Progenitor cell of endocrine pancreas (in vitro differentiated cells): ENCODE results near the gene CDC42BPB. TPM values are rescaled to one million over a fixed set of nuclear protein-coding genes. Genes with fewer than 3 reads are reported as not detected.

ENCODE experiments used
- DNase-seq: peaks from one replicate; pipeline ENCODE4 v3.0.0; 2021; ENCODE audit warnings: low spot score; ENCODE audit not compliant: unreplicated experiment
- H3K27ac Mint-ChIP-seq: 2 replicates; pipeline ENCODE4 v1.8.0; 2021; ENCODE audit warnings: mild to moderate bottlenecking, moderate library complexity, mixed read lengths
- H3K27me3 Mint-ChIP-seq: 2 replicates; pipeline ENCODE4 v1.8.0; 2021; ENCODE audit warnings: mixed read lengths
- H3K36me3 Mint-ChIP-seq: 2 replicates; pipeline ENCODE4 v1.8.0; 2022; ENCODE audit warnings: mixed read lengths; ENCODE audit not compliant: insufficient read depth
- H3K4me1 Mint-ChIP-seq: 2 replicates; pipeline ENCODE4 v1.8.0; 2021; ENCODE audit warnings: low read depth, mixed read lengths
- H3K4me3 Mint-ChIP-seq: 2 replicates; pipeline ENCODE4 v1.8.0; 2021; ENCODE audit warnings: low read depth, mild to moderate bottlenecking, moderate library complexity, mixed read lengths
- H3K9me3 Mint-ChIP-seq: 2 replicates; pipeline ENCODE4 v1.8.0; 2021; ENCODE audit warnings: low read depth, mixed read lengths
- total RNA-seq: library from RNA; stranded (reverse); gene quantifications from 2 replicates; pipeline ENCODE4 v1.2.1, GENCODE V29; 2021
- TF ChIP-seq, protein P1 (sequence below): fragments of 200-600 bp; sonication (generic); IDR thresholded peaks from one replicate; pipeline ENCODE4 v1.5.0; 2021; ENCODE audit warnings: antibody characterized with exemption, mild to moderate bottlenecking; ENCODE audit not compliant: unreplicated experiment

Gene CDC42BPB
- total RNA-seq, 1 donor from 2014 or later: 105 TPM

DNA sequence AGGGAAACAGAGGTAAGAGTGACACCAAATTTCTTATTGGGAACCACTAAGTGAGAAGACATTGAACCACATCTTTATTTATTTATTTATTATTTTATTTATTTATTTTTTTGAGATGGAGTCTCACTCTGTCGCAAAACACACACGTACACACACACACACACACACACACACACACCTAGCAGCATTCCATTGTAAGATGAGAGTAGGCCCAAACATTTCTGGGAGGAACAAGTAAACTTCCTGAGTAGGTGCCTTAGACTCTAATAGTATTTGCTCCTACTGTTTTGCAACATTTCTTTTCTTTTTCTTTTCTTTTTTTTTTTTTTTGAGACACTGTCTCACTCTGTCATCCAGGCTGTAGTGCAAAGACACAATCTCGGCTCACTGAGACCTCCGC, 7.1 kb upstream of the CDC42BPB start:
- no peaks in the 10 kb centered on the region for H3K27me3 Mint-ChIP-seq
- DNase-seq: no peak
- no peak overlapping the region for H3K4me3 Mint-ChIP-seq
- TF ChIP-seq, protein P1, sequence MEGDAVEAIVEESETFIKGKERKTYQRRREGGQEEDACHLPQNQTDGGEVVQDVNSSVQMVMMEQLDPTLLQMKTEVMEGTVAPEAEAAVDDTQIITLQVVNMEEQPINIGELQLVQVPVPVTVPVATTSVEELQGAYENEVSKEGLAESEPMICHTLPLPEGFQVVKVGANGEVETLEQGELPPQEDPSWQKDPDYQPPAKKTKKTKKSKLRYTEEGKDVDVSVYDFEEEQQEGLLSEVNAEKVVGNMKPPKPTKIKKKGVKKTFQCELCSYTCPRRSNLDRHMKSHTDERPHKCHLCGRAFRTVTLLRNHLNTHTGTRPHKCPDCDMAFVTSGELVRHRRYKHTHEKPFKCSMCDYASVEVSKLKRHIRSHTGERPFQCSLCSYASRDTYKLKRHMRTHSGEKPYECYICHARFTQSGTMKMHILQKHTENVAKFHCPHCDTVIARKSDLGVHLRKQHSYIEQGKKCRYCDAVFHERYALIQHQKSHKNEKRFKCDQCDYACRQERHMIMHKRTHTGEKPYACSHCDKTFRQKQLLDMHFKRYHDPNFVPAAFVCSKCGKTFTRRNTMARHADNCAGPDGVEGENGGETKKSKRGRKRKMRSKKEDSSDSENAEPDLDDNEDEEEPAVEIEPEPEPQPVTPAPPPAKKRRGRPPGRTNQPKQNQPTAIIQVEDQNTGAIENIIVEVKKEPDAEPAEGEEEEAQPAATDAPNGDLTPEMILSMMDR: no peak
- H3K27ac Mint-ChIP-seq: no peak overlapping the region
- H3K36me3 Mint-ChIP-seq: no peaks in the 10 kb centered on the region
- H3K9me3 Mint-ChIP-seq: no peaks in the 10 kb centered on the region
- H3K4me1 Mint-ChIP-seq: peaks cover 5% of the 10 kb centered on the region

DNA sequence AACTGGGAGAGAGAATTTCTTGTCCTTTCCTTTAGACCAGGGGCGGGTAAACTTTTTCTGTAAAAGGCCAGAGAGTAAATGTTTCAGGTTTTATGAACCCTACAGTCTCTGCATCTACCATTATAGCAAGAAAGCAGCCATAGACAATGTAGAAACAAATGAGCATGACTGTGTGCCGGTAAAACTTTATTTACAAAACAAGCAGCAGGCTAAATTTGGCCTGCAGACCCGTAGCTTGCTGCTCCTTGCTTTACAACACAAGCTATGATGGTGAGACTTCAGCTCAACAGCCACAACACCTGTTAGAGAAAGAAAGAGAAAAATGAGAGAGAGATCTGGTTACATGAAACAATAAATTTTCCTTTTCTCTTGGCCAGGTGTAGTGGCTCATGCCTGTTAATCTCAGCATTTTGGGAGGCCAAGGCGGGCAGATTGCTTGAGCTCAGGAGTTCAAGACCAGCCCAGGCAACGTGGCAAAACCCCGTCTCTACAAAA, 4.2 kb upstream of the CDC42BPB start:
- peaks cover 14% of the 10 kb centered on the region for H3K4me1 Mint-ChIP-seq
- no peak for DNase-seq
- no peak overlapping the region for H3K27ac Mint-ChIP-seq
- H3K9me3 Mint-ChIP-seq: no peaks in the 10 kb centered on the region
- no peaks in the 10 kb centered on the region for H3K27me3 Mint-ChIP-seq
- TF ChIP-seq, protein P1: no peak
- no peak overlapping the region for H3K4me3 Mint-ChIP-seq
- H3K36me3 Mint-ChIP-seq: no peaks in the 10 kb centered on the region

DNA sequence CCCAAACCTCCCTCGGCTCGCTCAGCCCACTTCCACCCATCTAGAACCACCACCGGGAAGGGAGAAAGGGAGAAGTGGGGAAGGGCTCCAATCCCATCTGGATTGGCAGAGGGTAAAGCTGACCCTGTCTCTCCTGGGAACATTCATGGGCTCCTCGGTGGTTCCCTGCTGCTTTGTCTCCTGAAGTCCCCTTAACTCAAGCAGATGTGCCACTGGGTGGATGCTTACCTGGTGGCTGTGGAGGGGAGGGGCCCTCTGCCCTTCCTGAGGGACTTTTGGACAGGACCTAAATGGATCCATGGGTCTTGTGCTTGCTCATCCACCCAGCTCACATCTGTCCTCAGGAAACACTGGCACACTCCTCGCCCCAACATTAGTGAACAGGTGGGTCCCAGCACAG, 2.2 kb upstream of the CDC42BPB start:
- no peaks in the 10 kb centered on the region for H3K27me3 Mint-ChIP-seq
- H3K4me1 Mint-ChIP-seq: peaks cover 28% of the 10 kb centered on the region
- H3K27ac Mint-ChIP-seq: no peak overlapping the region
- no peaks in the 10 kb centered on the region for H3K9me3 Mint-ChIP-seq
- TF ChIP-seq, protein P1: no peak
- no peak for DNase-seq
- no peak overlapping the region for H3K4me3 Mint-ChIP-seq
- no peaks in the 10 kb centered on the region for H3K36me3 Mint-ChIP-seq

DNA sequence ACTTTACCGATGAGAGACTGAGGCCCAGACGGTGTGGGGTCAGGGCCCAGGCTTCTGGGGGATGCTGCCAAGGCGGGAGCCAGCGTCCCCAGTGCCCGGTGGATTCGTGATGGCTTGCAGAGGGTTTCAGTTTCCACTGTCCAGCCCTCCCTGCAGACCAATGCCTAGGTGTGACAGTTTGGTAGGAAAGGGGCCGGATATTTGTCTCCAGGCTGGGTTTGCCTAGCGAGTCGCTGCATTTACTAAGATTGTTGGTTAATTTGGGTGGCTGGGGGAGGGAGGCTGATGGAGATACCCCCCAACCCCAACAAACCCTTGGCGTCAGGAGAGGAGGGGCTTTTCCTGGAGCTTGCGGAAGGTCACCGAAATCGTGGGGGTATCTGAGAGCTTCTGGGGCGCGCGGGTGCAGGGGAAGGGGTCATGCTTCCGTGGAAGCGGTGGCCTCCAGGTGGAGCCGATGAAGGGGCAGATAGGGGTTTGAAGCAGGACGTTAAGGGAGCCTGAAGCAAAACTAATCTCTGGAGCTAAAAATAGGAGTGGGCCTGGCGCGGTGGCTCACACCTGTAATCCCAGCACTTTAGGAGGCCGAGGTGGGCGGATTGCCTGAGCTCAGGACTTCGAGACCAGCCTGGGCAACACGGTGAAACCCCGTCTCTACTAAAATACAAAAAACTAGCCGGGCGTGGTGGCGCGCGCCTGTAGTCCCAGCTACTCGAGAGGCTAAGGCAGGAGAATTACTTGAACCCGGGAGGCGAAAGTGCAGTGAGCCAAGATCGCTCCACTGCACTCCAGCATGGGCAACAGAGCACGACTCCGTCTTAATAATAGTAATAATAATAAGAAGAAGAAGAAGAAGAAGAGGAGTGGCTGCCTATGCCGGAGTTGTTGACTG, 1.1 kb upstream of the CDC42BPB start:
- Mint-ChIP-seq H3K4me1 (peaks cover 28% of the 10 kb centered on the region), H3K9me3 (no peaks in the 10 kb centered on the region), H3K36me3 (no peaks in the 10 kb centered on the region), H3K4me3 (peak overlapping the region; percentile 79), H3K27ac (peak overlapping the region; percentile 70), H3K27me3 (no peaks in the 10 kb centered on the region)
- TF ChIP-seq, protein P1: no peak
- no peak for DNase-seq

DNA sequence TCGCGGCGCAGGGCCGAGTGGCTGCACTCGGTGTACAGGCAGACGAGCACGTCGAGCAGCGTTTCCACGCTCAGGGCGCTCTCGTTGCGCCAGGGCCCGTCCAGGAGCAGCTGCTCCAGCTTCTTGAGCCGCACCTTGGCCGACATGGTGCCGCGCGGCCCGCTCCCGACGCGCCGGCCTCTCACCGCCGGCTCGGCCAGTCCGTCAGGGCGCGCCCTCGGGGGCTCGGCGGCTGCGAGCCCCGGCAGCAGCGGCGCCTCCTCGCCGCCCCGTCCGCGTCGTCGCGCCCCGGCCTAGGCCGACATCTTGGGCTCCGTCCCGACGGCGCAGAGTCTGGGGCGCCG, 349 bp downstream of the CDC42BPB start:
- H3K27me3 Mint-ChIP-seq: no peaks in the 10 kb centered on the region
- H3K4me3 Mint-ChIP-seq: peak overlapping the region; percentile 84
- TF ChIP-seq, protein P1: no peak
- DNase-seq: no peak
- no peaks in the 10 kb centered on the region for H3K9me3 Mint-ChIP-seq
- no peaks in the 10 kb centered on the region for H3K36me3 Mint-ChIP-seq
- no peak overlapping the region for H3K27ac Mint-ChIP-seq
- peaks cover 28% of the 10 kb centered on the region for H3K4me1 Mint-ChIP-seq
